Liver (tissue), 9 donors: ENCODE results near the gene ZNF423. TPM values are rescaled to one million over a fixed set of nuclear protein-coding genes. Genes with fewer than 3 reads are reported as not detected.

Source experiments
- DNase-seq: peaks from one replicate; pipeline ENCODE4 v3.0.0-alpha.2; 2017; ENCODE audit warnings: low spot score
- H3K27ac ChIP-seq, 2 donors: one replicate each; pipeline ENCODE4 v1.7.0; 2013; ENCODE audit warnings: inconsistent platforms in 2 of 2, low read length in 2 of 2, control low read depth in 1 of 2, low read depth in 1 of 2, mild to moderate bottlenecking in 1 of 2
- H3K27me3 ChIP-seq, 4 donors: one replicate each; pipeline versions ENCODE4 v1.6.1 to v1.7.0; 2013; ENCODE audit warnings: low read length in 3 of 4, inconsistent platforms in 1 of 4, mild to moderate bottlenecking in 1 of 4, moderate library complexity in 1 of 4; ENCODE audit not compliant: control insufficient read depth in 4 of 4, insufficient read depth in 4 of 4
- H3K36me3 ChIP-seq, 4 donors: one replicate each; pipeline versions ENCODE4 v1.6.1 to v1.7.0; 2013; ENCODE audit warnings: low read length in 3 of 4, mild to moderate bottlenecking in 3 of 4, low read depth in 1 of 4, moderate library complexity in 1 of 4; ENCODE audit not compliant: control insufficient read depth in 4 of 4, insufficient read depth in 3 of 4
- H3K4me1 ChIP-seq, 4 donors: one replicate each; pipeline versions ENCODE4 v1.6.1 to v1.7.0; 2013; ENCODE audit warnings: low read length in 3 of 4, mild to moderate bottlenecking in 3 of 4, moderate library complexity in 1 of 4; ENCODE audit not compliant: control insufficient read depth in 4 of 4, insufficient read depth in 4 of 4
- H3K4me3 ChIP-seq, 3 donors: one replicate each; pipeline versions ENCODE4 v1.6.1 to v1.7.0; 2013; ENCODE audit warnings: low read length in 3 of 3, control low read depth in 1 of 3, low read depth in 1 of 3, mild to moderate bottlenecking in 1 of 3
- H3K9ac ChIP-seq, 2 donors: one replicate each; pipeline ENCODE4 v1.7.0; 2013; ENCODE audit warnings: low read length in 2 of 2, mild to moderate bottlenecking in 2 of 2, moderate library complexity in 2 of 2, control low read depth in 1 of 2, low read depth in 1 of 2
- H3K9me3 ChIP-seq, 4 donors: one replicate each; pipeline versions ENCODE4 v1.6.1 to v1.7.0; 2013; ENCODE audit warnings: low read length in 3 of 4; ENCODE audit not compliant: control insufficient read depth in 4 of 4
- ATF3 ChIP-seq: IDR thresholded peaks from 2 replicates; pipeline ENCODE4 v1.6.1; 2016; ENCODE audit warnings: antibody characterized with exemption
- CTCF ChIP-seq: fragments of 150-350 bp; IDR thresholded peaks from 2 replicates; pipeline ENCODE4 v1.5.1; 2017; ENCODE audit warnings: improper control_type of control experiment, low read depth, low read length; ENCODE audit not compliant: missing input control
- EGR1 ChIP-seq, 2 donors: IDR thresholded peaks; 2 replicates each; pipeline ENCODE4 v1.6.1; 2016 to 2018; ENCODE audit warnings: antibody characterized with exemption in 2 of 2, low read depth in 2 of 2
- FOXA1 ChIP-seq: IDR thresholded peaks from 2 replicates; pipeline ENCODE4 v1.6.1; 2016; ENCODE audit warnings: antibody characterized with exemption
- FOXA2 ChIP-seq: IDR thresholded peaks from 2 replicates; pipeline ENCODE4 v1.6.1; 2016; ENCODE audit warnings: antibody characterized with exemption
- GABPA ChIP-seq, 2 donors: IDR thresholded peaks in 1 of 2; conservative IDR thresholded peaks in 1 of 2; 2 replicates each; pipeline ENCODE4 v1.6.1; 2016; ENCODE audit warnings: antibody characterized with exemption in 2 of 2, mild to moderate bottlenecking in 1 of 2, moderate library complexity in 1 of 2
- HNF4A ChIP-seq, 2 donors: conservative IDR thresholded peaks; 2 replicates each; pipeline ENCODE4 v1.6.1; 2016; ENCODE audit warnings: antibody characterized with exemption in 2 of 2, mild to moderate bottlenecking in 2 of 2
- HNF4G ChIP-seq: IDR thresholded peaks from 2 replicates; pipeline ENCODE4 v1.6.1; 2016; ENCODE audit warnings: antibody characterized with exemption
- JUND ChIP-seq, 2 donors: IDR thresholded peaks; 2 replicates each; pipeline ENCODE4 v1.6.1; 2016; ENCODE audit warnings: antibody characterized with exemption in 2 of 2
- MAX ChIP-seq: IDR thresholded peaks from 2 replicates; pipeline ENCODE4 v1.6.1; 2016; ENCODE audit warnings: antibody characterized with exemption
- NR2F2 ChIP-seq: IDR thresholded peaks from 2 replicates; pipeline ENCODE4 v1.6.1; 2016; ENCODE audit warnings: antibody characterized with exemption
- RAD21 ChIP-seq, 2 donors: IDR thresholded peaks; 2 replicates each; pipeline ENCODE4 v1.6.1; 2016; ENCODE audit warnings: antibody characterized with exemption in 2 of 2, mild to moderate bottlenecking in 2 of 2
- REST ChIP-seq: IDR thresholded peaks from 2 replicates; pipeline ENCODE4 v1.6.1; 2016; ENCODE audit warnings: antibody characterized with exemption, mild to moderate bottlenecking
- RXRA ChIP-seq, 2 donors: IDR thresholded peaks; 2 replicates each; pipeline ENCODE4 v1.6.1; 2017 to 2018; ENCODE audit warnings: antibody characterized with exemption in 2 of 2, mild to moderate bottlenecking in 1 of 2
- TAF1 ChIP-seq: conservative IDR thresholded peaks from 2 replicates; pipeline ENCODE4 v1.6.1; 2016; ENCODE audit warnings: antibody characterized with exemption, mild to moderate bottlenecking
- YY1 ChIP-seq: IDR thresholded peaks from 2 replicates; pipeline ENCODE4 v1.6.1; 2016; ENCODE audit warnings: antibody characterized with exemption, mild to moderate bottlenecking
- WGBS: extraction: QIAGEN DNeasy Blood & Tissue Kit; methylation state at CpG from one replicate; pipeline ENCODE4 v1.1.7; 2013; 5-methylcytosine and 5-hydroxymethylcytosine counted together
- polyA plus RNA-seq, 2 donors: library from polyadenylated mRNA; stranded (reverse) in 1 of 2; unstranded in 1 of 2; fragments of 200-250 nt in 1 of 2; fragments of >200 nt in 1 of 2; fragmentation: Nextera tagmentation in 1 of 2; extraction: Ambion mirVana in 1 of 2; gene quantifications; one replicate each; pipeline versions ENCODE4 v1.2.1 to v1.2.3, GENCODE V29; 2013 to 2015
- total RNA-seq, 2 donors: library from RNA; depleted of rRNA; stranded (reverse); fragments of >200 nt; gene quantifications; one replicate each; pipeline ENCODE4 v1.2.3, GENCODE V29; 2014
- donor health status: healthy.
- donor health status: healthy.
- donor health status: healthy.
- donor health status: healthy.
- donor health status: healthy.

Gene ZNF423
- total and polyA plus RNA-seq, 4 donors = 0.24 to 1.6 (median 0.39) TPM

- no peaks in the 10 kb centered on the region for H3K4me1 ChIP-seq
- no peak overlapping the region for H3K9ac ChIP-seq
- no peak for DNase-seq
- H3K9me3 ChIP-seq = no peaks in the 10 kb centered on the region
- no peaks in the 10 kb centered on the region for H3K36me3 ChIP-seq
- TF ChIP-seq RAD21 (IDR thresholded peaks at IDR 0.05) = peak in 1 of 2 donors; percentile 7
- no peak for TF ChIP-seq HNF4A (conservative IDR thresholded peaks at IDR 0.05)
- WGBS = 57% methylated on average over 14 of the region's 14 CpGs
- no peaks in the 10 kb centered on the region for H3K27me3 ChIP-seq
- H3K27ac ChIP-seq = no peak overlapping the region
- no peak overlapping the region for H3K4me3 ChIP-seq
Observed at GRCh38 chr16:49575346-49576172, 280.4 kb downstream of the ZNF423 start.

GRCh38 chr16:49574826-49575225 is 281.1 kb downstream of the ZNF423 start:
- H3K27ac ChIP-seq = no peak overlapping the region
- H3K27me3 ChIP-seq = no peaks in the 10 kb centered on the region
- no peak overlapping the region for H3K9ac ChIP-seq
- H3K9me3 ChIP-seq = no peaks in the 10 kb centered on the region
- DNase-seq = no peak
- no peak overlapping the region for H3K4me3 ChIP-seq
- TF ChIP-seq JUND (IDR thresholded peaks at IDR 0.05) (no peak), NR2F2 (no peak), FOXA2 (no peak), EGR1 (IDR thresholded peaks at IDR 0.05; ENCODE audit: low read depth in 2 of 2) (no peak)
- no peaks in the 10 kb centered on the region for H3K36me3 ChIP-seq
- 93% methylated on average over 12 of the region's 12 CpGs for WGBS
- no peaks in the 10 kb centered on the region for H3K4me1 ChIP-seq

- Histone ChIP-seq H3K27ac (no peak overlapping the region), H3K4me1 (no peaks in the 10 kb centered on the region), H3K27me3 (no peaks in the 10 kb centered on the region), H3K4me3 (no peak overlapping the region), H3K9me3 (no peaks in the 10 kb centered on the region), H3K36me3 (no peaks in the 10 kb centered on the region), H3K9ac (no peak overlapping the region)
- TF ChIP-seq HNF4G (no peak), NR2F2 (no peak), MAX (no peak)
- 93% methylated on average over 1 of the region's 1 CpG for WGBS
- DNase-seq = no peak
Observed at GRCh38 chr16:49567950-49568349, 288.0 kb downstream of the ZNF423 start.

GRCh38 chr16:49566432-49566831 is 289.5 kb downstream of the ZNF423 start:
- Histone ChIP-seq H3K27ac (no peak overlapping the region), H3K9me3 (no peaks in the 10 kb centered on the region), H3K27me3 (no peaks in the 10 kb centered on the region), H3K9ac (no peak overlapping the region), H3K4me1 (no peaks in the 10 kb centered on the region), H3K36me3 (no peaks in the 10 kb centered on the region), H3K4me3 (no peak overlapping the region)
- TF ChIP-seq EGR1 (IDR thresholded peaks at IDR 0.05; ENCODE audit: low read depth in 2 of 2) = no peak
- TF ChIP-seq HNF4G = no peak
- no peak for TF ChIP-seq RAD21 (IDR thresholded peaks at IDR 0.05)
- no peak for TF ChIP-seq ATF3
- TF ChIP-seq GABPA (IDR thresholded peaks at IDR 0.05 in 1 of 2, conservative IDR thresholded peaks at IDR 0.05 in 1 of 2) = no peak
- no peak for TF ChIP-seq RXRA (IDR thresholded peaks at IDR 0.05)
- no peak for TF ChIP-seq MAX
- no peak for TF ChIP-seq JUND (IDR thresholded peaks at IDR 0.05)
- TF ChIP-seq TAF1 = no peak
- no peak for TF ChIP-seq HNF4A (conservative IDR thresholded peaks at IDR 0.05)
- no peak for TF ChIP-seq NR2F2
- no peak for TF ChIP-seq FOXA1
- TF ChIP-seq YY1 = no peak
- TF ChIP-seq CTCF = no peak
- TF ChIP-seq REST = no peak
- 83% methylated on average over 6 of the region's 6 CpGs for WGBS
- DNase-seq = no peak
